Body of pancreas (tissue), 4 donors: Measurements from ENCODE around the gene SYP. TPM values are rescaled to one million over a fixed set of nuclear protein-coding genes. Genes with fewer than 3 reads are reported as not detected.

Experiments used
- ATAC-seq: fragments of 150-250 bp; one replicate; pipeline ENCODE4 v1.9.1; 2016
- DNase-seq, 4 donors: peaks; one replicate each; pipeline ENCODE4 v3.0.0-alpha.2; 2019
- H3K27ac ChIP-seq, 4 donors: fragments of 200-600 bp; sonication (generic); 1 replicate in 3 of 4; 2 replicates in 1 of 4; pipeline versions ENCODE4 v1.5.1 to v1.6.1; 2016 to 2019; ENCODE audit warnings: mild to moderate bottlenecking in 1 of 4, mixed read lengths in 1 of 4, moderate library complexity in 1 of 4
- H3K27me3 ChIP-seq, 2 donors: fragments of 200-600 bp; sonication (generic); one replicate each; pipeline ENCODE4 v1.6.0; 2016; ENCODE audit warnings: mild to moderate bottlenecking in 1 of 2
- H3K36me3 ChIP-seq, 2 donors: fragments of 200-600 bp; sonication (generic); replicated peaks in 1 of 2; 2 replicates each; pipeline ENCODE4 v1.5.1; 2016; ENCODE audit warnings: low read depth in 2 of 2; ENCODE audit not compliant: insufficient read depth in 1 of 2
- H3K4me1 ChIP-seq: fragments of 200-600 bp; sonication (generic); one replicate; pipeline ENCODE4 v1.6.0; 2016
- H3K4me3 ChIP-seq, 2 donors: fragments of 200-600 bp; sonication (generic); 1 replicate in 1 of 2; 2 replicates in 1 of 2; pipeline ENCODE4 v1.5.1; 2016 to 2019
- H3K9me3 ChIP-seq, 3 donors: fragments of 200-600 bp; sonication (generic); 1 replicate in 2 of 3; 2 replicates in 1 of 3; pipeline ENCODE4 v1.5.1; 2016
- POLR2A ChIP-seq, 3 donors: fragments of 450-650 bp; IDR thresholded peaks; one replicate each; pipeline ENCODE4 v1.6.1; 2016; ENCODE audit warnings: antibody characterized with exemption in 3 of 3, mild to moderate bottlenecking in 2 of 3
- WGBS, 2 donors: methylation state at CpG; one replicate each; pipeline ENCODE4 v1.1.5; 2017; 5-methylcytosine and 5-hydroxymethylcytosine counted together
- intact Hi-C: fragments of 100-400 bp; cut with DNase I; formaldehyde crosslinking; loops from one replicate; pipeline ENCODE4 v1.15.1; 2023
- total RNA-seq, 2 donors: library from RNA; depleted of rRNA; stranded (reverse); fragments of >200 nt; gene quantifications; one replicate each; pipeline ENCODE4 v1.1.0, GENCODE V29; 2016
- TF ChIP-seq, protein P1 (sequence below), 7 experiments: fragments of 450-650 bp in 4 of 7; fragments of 200-600 bp in 3 of 7; sonication (generic) in 3 of 7; IDR thresholded peaks; one replicate each; pipeline ENCODE4 v1.5.1; 2016 to 2019; ENCODE audit warnings: antibody characterized with exemption in 7 of 7

SYP gene
- total RNA-seq, 2 donors from 2014 or later = 5.4 to 6.6 TPM

DNA sequence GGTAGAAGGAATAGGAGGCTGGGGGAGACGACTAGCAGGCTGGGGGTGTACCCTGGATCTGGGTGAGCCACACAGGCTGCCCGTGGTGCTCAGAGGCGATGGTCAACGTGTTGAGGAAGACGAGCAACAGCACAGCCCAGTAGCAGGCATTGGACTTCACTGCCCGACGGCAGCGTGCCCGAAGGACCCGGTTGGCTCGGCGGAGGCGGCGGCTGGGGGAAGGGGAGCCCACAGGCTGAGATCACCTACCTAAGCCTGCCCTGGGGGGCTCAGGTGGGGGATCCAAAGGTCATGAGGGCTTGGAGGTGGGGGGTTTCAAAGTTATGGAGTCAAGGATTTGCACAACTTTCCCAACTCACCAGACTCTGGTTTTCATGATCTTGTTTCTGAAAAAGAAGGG lies 25.9 kb upstream of the SYP start:
- DNase-seq (no peak), ATAC-seq (no peak)
- Histone ChIP-seq H3K27ac (no peak overlapping the region), H3K27me3 (no peaks in the 10 kb centered on the region), H3K36me3 (no peaks in the 10 kb centered on the region), H3K4me3 (no peak overlapping the region), H3K4me1 (no peaks in the 10 kb centered on the region), H3K9me3 (no peaks in the 10 kb centered on the region)
- 60 to 80% methylated on average over 1 to 3 of the region's 14 CpGs for WGBS, 2 donors
- TF ChIP-seq POLR2A (IDR thresholded peaks at IDR 0.05) = no peak
- TF ChIP-seq, protein P1, sequence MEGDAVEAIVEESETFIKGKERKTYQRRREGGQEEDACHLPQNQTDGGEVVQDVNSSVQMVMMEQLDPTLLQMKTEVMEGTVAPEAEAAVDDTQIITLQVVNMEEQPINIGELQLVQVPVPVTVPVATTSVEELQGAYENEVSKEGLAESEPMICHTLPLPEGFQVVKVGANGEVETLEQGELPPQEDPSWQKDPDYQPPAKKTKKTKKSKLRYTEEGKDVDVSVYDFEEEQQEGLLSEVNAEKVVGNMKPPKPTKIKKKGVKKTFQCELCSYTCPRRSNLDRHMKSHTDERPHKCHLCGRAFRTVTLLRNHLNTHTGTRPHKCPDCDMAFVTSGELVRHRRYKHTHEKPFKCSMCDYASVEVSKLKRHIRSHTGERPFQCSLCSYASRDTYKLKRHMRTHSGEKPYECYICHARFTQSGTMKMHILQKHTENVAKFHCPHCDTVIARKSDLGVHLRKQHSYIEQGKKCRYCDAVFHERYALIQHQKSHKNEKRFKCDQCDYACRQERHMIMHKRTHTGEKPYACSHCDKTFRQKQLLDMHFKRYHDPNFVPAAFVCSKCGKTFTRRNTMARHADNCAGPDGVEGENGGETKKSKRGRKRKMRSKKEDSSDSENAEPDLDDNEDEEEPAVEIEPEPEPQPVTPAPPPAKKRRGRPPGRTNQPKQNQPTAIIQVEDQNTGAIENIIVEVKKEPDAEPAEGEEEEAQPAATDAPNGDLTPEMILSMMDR (IDR thresholded peaks at IDR 0.05) = no peak
- intact Hi-C loops = no loop called here

DNA sequence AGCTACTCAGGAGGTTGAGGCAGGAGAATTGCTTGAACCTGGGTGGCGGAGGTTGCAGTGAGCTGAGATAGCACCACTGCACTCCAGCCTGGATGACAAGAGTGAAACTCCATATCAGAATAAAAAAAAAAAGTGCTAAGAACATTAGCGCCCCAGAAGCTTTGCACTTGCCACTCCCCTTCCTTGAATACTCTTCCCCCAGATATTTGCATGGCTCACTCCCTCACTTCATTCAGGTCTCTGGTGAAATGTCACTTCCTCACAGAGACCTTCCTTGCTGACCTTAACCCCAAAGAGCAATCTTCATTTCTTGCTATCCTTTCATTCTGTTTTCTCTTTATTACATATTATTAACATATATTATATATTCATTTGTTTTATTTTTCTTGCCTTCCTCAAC lies 21.9 kb upstream of the SYP start:
- ATAC-seq = no peak

DNA sequence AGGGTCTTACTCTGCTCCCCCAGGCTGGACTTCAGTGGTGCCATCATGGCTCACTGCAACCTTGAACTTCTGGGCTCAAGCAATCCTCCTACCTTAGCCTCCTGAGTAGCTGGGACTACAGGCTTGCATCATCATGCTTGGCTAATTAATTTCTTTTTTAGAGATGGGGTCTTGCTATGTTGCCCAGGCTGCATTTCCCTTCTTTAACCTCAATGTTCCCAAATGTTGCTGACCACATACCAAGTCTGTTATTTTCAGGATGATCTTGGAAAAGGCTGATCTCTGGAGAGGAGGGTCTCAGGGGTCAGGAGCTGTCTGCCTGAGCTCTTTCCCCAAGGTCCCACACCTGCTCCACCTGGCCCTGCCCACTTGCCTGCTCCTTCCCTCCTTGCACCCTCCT lies 20.1 kb upstream of the SYP start:
- intact Hi-C loops = no loop called here
- DNase-seq = no peak
- no peak for ATAC-seq

More for the DNA sequence above, 21.9 kb upstream of the SYP start:
- Histone ChIP-seq H3K27ac (no peak overlapping the region), H3K4me1 (no peaks in the 10 kb centered on the region), H3K36me3 (no peaks in the 10 kb centered on the region), H3K9me3 (no peaks in the 10 kb centered on the region), H3K27me3 (no peaks in the 10 kb centered on the region), H3K4me3 (no peak overlapping the region)
- intact Hi-C loops = no loop called here
- WGBS, 2 donors = 59 to 72% methylated on average over 2 of the region's 2 CpGs
- TF ChIP-seq POLR2A (IDR thresholded peaks at IDR 0.05) = no peak
- TF ChIP-seq, protein P1 (IDR thresholded peaks at IDR 0.05) = no peak
- DNase-seq = no peak

GRCh38 chrX:49214996-49215526 lies 15.1 kb upstream of the SYP start:
- intact Hi-C loops = no loop called here
- Histone ChIP-seq H3K9me3 (no peaks in the 10 kb centered on the region), H3K36me3 (no peaks in the 10 kb centered on the region), H3K27ac (no peak overlapping the region), H3K4me1 (no peaks in the 10 kb centered on the region), H3K27me3 (no peaks in the 10 kb centered on the region), H3K4me3 (no peak overlapping the region)
- WGBS, 2 donors = 84% methylated on average over 8 to 13 of the region's 14 CpGs
- no peak for TF ChIP-seq POLR2A (IDR thresholded peaks at IDR 0.05)
- DNase-seq = no peak
- ATAC-seq = no peak

More for the DNA sequence above, 20.1 kb upstream of the SYP start:
- H3K27me3 ChIP-seq = no peaks in the 10 kb centered on the region
- TF ChIP-seq, protein P1 (IDR thresholded peaks at IDR 0.05) = no peak
- TF ChIP-seq POLR2A (IDR thresholded peaks at IDR 0.05) = no peak
- H3K36me3 ChIP-seq = no peaks in the 10 kb centered on the region
- H3K9me3 ChIP-seq = no peaks in the 10 kb centered on the region
- no peaks in the 10 kb centered on the region for H3K4me1 ChIP-seq
- H3K4me3 ChIP-seq = no peak overlapping the region
- no peak overlapping the region for H3K27ac ChIP-seq

DNA sequence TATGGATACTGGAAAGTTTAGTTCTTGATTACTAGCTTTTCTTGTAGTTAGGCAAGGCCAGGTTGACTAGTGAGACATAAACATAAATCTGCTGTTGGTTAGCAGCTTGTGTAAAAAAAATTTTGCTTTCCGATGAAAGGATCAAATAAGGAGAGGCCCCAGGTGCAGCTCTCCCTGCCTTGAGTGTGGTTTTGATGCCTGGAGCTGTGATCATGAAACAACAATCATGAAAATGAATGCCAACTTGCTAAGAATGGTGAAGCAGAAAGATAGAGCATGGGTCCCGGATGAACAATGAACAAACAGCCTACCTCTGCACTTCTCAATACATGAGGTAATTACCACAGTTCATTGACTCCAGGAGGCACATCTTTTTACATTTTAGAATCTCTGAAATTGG lies 14.4 kb upstream of the SYP start:
- TF ChIP-seq, protein P1 (IDR thresholded peaks at IDR 0.05) = no peak
- TF ChIP-seq POLR2A (IDR thresholded peaks at IDR 0.05) = no peak
- H3K27ac ChIP-seq = no peak overlapping the region
- H3K36me3 ChIP-seq = no peaks in the 10 kb centered on the region
- 86 to 88% methylated on average over 2 of the region's 2 CpGs for WGBS, 2 donors
- H3K27me3 ChIP-seq = no peaks in the 10 kb centered on the region
- no peaks in the 10 kb centered on the region for H3K4me1 ChIP-seq
- DNase-seq (no peak), ATAC-seq (no peak)
- H3K4me3 ChIP-seq = no peak overlapping the region
- no peaks in the 10 kb centered on the region for H3K9me3 ChIP-seq
- intact Hi-C loops = no loop called here
